H1 (cell line): ENCODE measurements around the gene BABAM2. TPM values are rescaled to one million over a fixed set of nuclear protein-coding genes. Genes with fewer than 3 reads are reported as not detected.

Source experiments
- CTCF ChIA-PET: fragments of 300-600 bp; sonication (Branson Sonifier 250); formaldehyde crosslinking; loops from one replicate; lab custom pipeline; 2021; ENCODE audit not compliant: partially characterized antibody; lab: Charles Lee
- POLR2A ChIA-PET: fragments of 300-600 bp; sonication (Branson Sonifier 250); formaldehyde crosslinking; loops from one replicate; lab custom pipeline; 2021; ENCODE audit warnings: inconsistent platforms; ENCODE audit not compliant: partially characterized antibody; lab: Charles Lee
- DNase-seq, 2 experiments: peaks; one replicate each; pipeline versions ENCODE4 v3.0.0 to v3.0.0-alpha.2; 2010 to 2022; ENCODE audit warnings: low spot score in 2 of 2, low read depth in 1 of 2, mixed read lengths in 1 of 2
- FAIRE-seq: peaks from 2 replicates; lab custom pipeline; 2011; peaks lifted over from hg19 to GRCh38; lab: Jason Lieb, UNC
- H2AFZ ChIP-seq: 2 replicates; pipeline ENCODE4 v1.8.1; 2012; ENCODE audit warnings: low read length, inconsistent platforms
- H2AK5ac ChIP-seq: 2 replicates; pipeline ENCODE4 v1.6.1; 2013; ENCODE audit warnings: low read depth, low read length
- H2BK120ac ChIP-seq: replicated peaks from 2 replicates; pipeline ENCODE3; 2013; ENCODE audit warnings: low read depth, low read length, inconsistent platforms
- H2BK12ac ChIP-seq: 2 replicates; pipeline ENCODE4 v1.6.1; 2013; ENCODE audit warnings: low read depth, low read length
- H2BK15ac ChIP-seq: 2 replicates; pipeline ENCODE4 v1.6.1; 2013; ENCODE audit warnings: low read length
- H2BK20ac ChIP-seq: 2 replicates; pipeline ENCODE4 v1.6.1; 2013; ENCODE audit warnings: low read length
- H2BK5ac ChIP-seq: 2 replicates; pipeline ENCODE4 v1.6.1; 2013; ENCODE audit warnings: low read depth, low read length
- H3K14ac ChIP-seq: 2 replicates; pipeline ENCODE4 v1.6.1; 2013; ENCODE audit warnings: inconsistent platforms; ENCODE audit not compliant: insufficient read length
- H3K18ac ChIP-seq: 2 replicates; pipeline ENCODE4 v1.6.1; 2013; ENCODE audit warnings: low read length; ENCODE audit errors: extremely low read depth
- H3K23ac ChIP-seq: 2 replicates; pipeline ENCODE4 v1.6.1; 2013; ENCODE audit warnings: inconsistent platforms; ENCODE audit not compliant: insufficient read length
- H3K23me2 ChIP-seq: 2 replicates; pipeline ENCODE4 v1.6.1; 2013; ENCODE audit warnings: low read depth, low read length
- H3K27ac ChIP-seq: 2 replicates; pipeline ENCODE4 v1.6.1; 2011; ENCODE audit warnings: low read depth, low read length, inconsistent platforms
- H3K27me3 ChIP-seq, 4 experiments: replicated peaks in 1 of 4; 1 replicate in 1 of 4; 2 replicates in 3 of 4; pipeline versions ENCODE4 v1.6.1 to v1.8.1; 2011 to 2013; ENCODE audit warnings: low read length in 3 of 4, mild to moderate bottlenecking in 3 of 4, inconsistent platforms in 2 of 4, mixed read lengths in 2 of 4, moderate library complexity in 1 of 4; ENCODE audit not compliant: control insufficient read depth in 3 of 4, insufficient read depth in 3 of 4; ENCODE audit errors: extremely low read depth in 1 of 4
- H3K36me3 ChIP-seq, 4 experiments: 2 replicates each; pipeline versions ENCODE4 v1.6.1 to v1.8.1; 2011 to 2013; ENCODE audit warnings: mild to moderate bottlenecking in 4 of 4, low read length in 3 of 4, moderate library complexity in 2 of 4, control low read depth in 1 of 4, inconsistent platforms in 1 of 4; ENCODE audit not compliant: insufficient read depth in 4 of 4, control insufficient read depth in 2 of 4
- H3K4ac ChIP-seq: replicated peaks from 2 replicates; pipeline ENCODE3; 2013; ENCODE audit warnings: low read length, low read depth, mixed read lengths, inconsistent platforms; ENCODE audit not compliant: insufficient read length
- H3K4me1 ChIP-seq, 4 experiments: replicated peaks in 1 of 4; 1 replicate in 1 of 4; 2 replicates in 3 of 4; pipeline versions ENCODE4 v1.6.1 to v1.8.1; 2011 to 2013; ENCODE audit warnings: low read length in 3 of 4, inconsistent platforms in 2 of 4, mixed read lengths in 1 of 4; ENCODE audit not compliant: insufficient read depth in 4 of 4, control insufficient read depth in 3 of 4
- H3K4me2 ChIP-seq, 2 experiments: 2 replicates each; pipeline versions ENCODE4 v1.6.1 to v1.8.1; 2011 to 2013; ENCODE audit warnings: low read depth in 2 of 2, low read length in 2 of 2, control low read depth in 1 of 2, inconsistent platforms in 1 of 2, mild to moderate bottlenecking in 1 of 2; ENCODE audit not compliant: insufficient read depth in 1 of 2
- H3K4me3 ChIP-seq, 4 experiments: fragments of 200-600, 300-600 bp in 1 of 4; sonication (generic), shearing (Covaris generic), sonication (Bioruptor Twin) in 1 of 4; 2 replicates each; pipeline versions ENCODE4 v1.5.1 to v1.8.1; 2011 to 2016; ENCODE audit warnings: low read length in 4 of 4, low read depth in 3 of 4, control low read depth in 2 of 4, inconsistent platforms in 2 of 4, mild to moderate bottlenecking in 2 of 4, mixed read lengths in 1 of 4, moderate library complexity in 1 of 4; ENCODE audit not compliant: insufficient read depth in 2 of 4; ENCODE audit errors: extremely low read depth in 1 of 4
- H3K56ac ChIP-seq: replicated peaks from 2 replicates; pipeline ENCODE3; 2013; ENCODE audit warnings: low read depth, mild to moderate bottlenecking, mixed read lengths, low read length, inconsistent platforms; ENCODE audit not compliant: insufficient read length
- H3K79me1 ChIP-seq: 2 replicates; pipeline ENCODE4 v1.6.1; 2013; ENCODE audit warnings: low read depth, low read length, control low read depth
- H3K79me2 ChIP-seq, 2 experiments: 2 replicates each; pipeline versions ENCODE4 v1.6.1 to v1.8.1; 2012 to 2013; ENCODE audit warnings: low read length in 2 of 2, mild to moderate bottlenecking in 2 of 2, inconsistent platforms in 1 of 2; ENCODE audit not compliant: insufficient read depth in 2 of 2, control insufficient read depth in 1 of 2
- H3K9ac ChIP-seq, 4 experiments: replicated peaks in 1 of 4; 1 replicate in 1 of 4; 2 replicates in 3 of 4; pipeline versions ENCODE4 v1.6.1 to v1.8.1; 2011 to 2013; ENCODE audit warnings: low read depth in 3 of 4, low read length in 3 of 4, control low read depth in 2 of 4, mild to moderate bottlenecking in 2 of 4, moderate library complexity in 2 of 4, inconsistent platforms in 1 of 4; ENCODE audit errors: extremely low read depth in 1 of 4
- H3K9me3 ChIP-seq, 2 experiments: 2 replicates each; pipeline versions ENCODE4 v1.6.1 to v1.8.1; 2012 to 2013; ENCODE audit warnings: mild to moderate bottlenecking in 2 of 2, moderate library complexity in 2 of 2, control low read depth in 1 of 2, inconsistent platforms in 1 of 2, low read depth in 1 of 2, low read length in 1 of 2, mixed read lengths in 1 of 2; ENCODE audit not compliant: insufficient read depth in 2 of 2
- H4K20me1 ChIP-seq, 2 experiments: replicated peaks in 1 of 2; 2 replicates each; pipeline versions ENCODE3 to v1.8.1; 2011 to 2013; ENCODE audit warnings: inconsistent platforms in 2 of 2, low read length in 2 of 2, mild to moderate bottlenecking in 1 of 2; ENCODE audit not compliant: insufficient read depth in 2 of 2, control insufficient read depth in 1 of 2
- H4K5ac ChIP-seq: 2 replicates; pipeline ENCODE4 v1.6.1; 2013; ENCODE audit warnings: low read length, low read depth, mixed read lengths, inconsistent platforms; ENCODE audit not compliant: insufficient read length
- H4K8ac ChIP-seq: 2 replicates; pipeline ENCODE4 v1.8.0; 2013; ENCODE audit warnings: mild to moderate bottlenecking, moderate library complexity, low read length, inconsistent platforms; ENCODE audit not compliant: insufficient read depth; ENCODE audit errors: extremely low read depth
- H4K91ac ChIP-seq: replicated peaks from 2 replicates; pipeline ENCODE3; 2013; ENCODE audit warnings: low read length, mixed read lengths, inconsistent platforms; ENCODE audit not compliant: insufficient read length
- E2F6 ChIP-seq: IDR thresholded peaks from 2 replicates; pipeline ENCODE4 v1.6.1; 2012; ENCODE audit warnings: inconsistent platforms
- EGR1 ChIP-seq: IDR thresholded peaks from 2 replicates; pipeline ENCODE4 v1.6.1; 2011; ENCODE audit warnings: low read depth, low read length, borderline replicate concordance
- EP300 ChIP-seq, 2 experiments: IDR thresholded peaks; 1 replicate in 1 of 2; 2 replicates in 1 of 2; pipeline ENCODE4 v1.6.1; 2011 to 2012; ENCODE audit warnings: low read depth in 2 of 2, low read length in 2 of 2, mild to moderate bottlenecking in 2 of 2, borderline replicate concordance in 1 of 2, inconsistent platforms in 1 of 2, moderate library complexity in 1 of 2
- POLR2AphosphoS5 ChIP-seq: IDR thresholded peaks from 2 replicates; pipeline ENCODE4 v1.6.1; 2011; ENCODE audit warnings: low read depth, low read length
- POU5F1 ChIP-seq: IDR thresholded peaks from 2 replicates; pipeline ENCODE4 v1.6.1; 2011; ENCODE audit warnings: low read depth, mild to moderate bottlenecking, low read length, moderate library complexity
- SAP30 ChIP-seq: fragments of 300-600 bp; sonication (generic); IDR thresholded peaks from 2 replicates; pipeline ENCODE4 v1.7.1; 2012; ENCODE audit warnings: low read length, moderate library complexity, mild to moderate bottlenecking, inconsistent platforms; ENCODE audit not compliant: insufficient read depth, insufficient replicate concordance
- SIRT6 ChIP-seq: IDR thresholded peaks from one replicate; pipeline ENCODE4 v1.7.1; 2012; ENCODE audit warnings: low read length, inconsistent platforms
- WGBS, 2 experiments: shearing (Covaris generic) in 1 of 2; methylation state at CpG; one replicate each; pipeline versions ENCODE4 v1.1.6 to v1.1.7; 2013 to 2015; ENCODE audit warnings: low lambda C conversion rate in 2 of 2, mixed read lengths in 2 of 2, inconsistent platforms in 1 of 2, low coverage in 1 of 2, missing lambda C conversion rate in 1 of 2; ENCODE audit not compliant: insufficient replicate concordance in 2 of 2, insufficient coverage in 1 of 2, insufficient read length in 1 of 2; ENCODE audit errors: extremely low coverage in 1 of 2, missing lambda C conversion rate in 1 of 2; 5-methylcytosine and 5-hydroxymethylcytosine counted together
- polyA plus RNA-seq, 7 experiments: library from polyadenylated mRNA; depleted of rRNA in 3 of 7; stranded (reverse) in 5 of 7; unstranded in 2 of 7; fragments of >200 nt in 5 of 7; fragments of 200-250 nt in 2 of 7; gene quantifications; 1 replicate in 5 of 7; 2 replicates in 1 of 7; 4 replicates in 1 of 7; pipeline versions ENCODE4 v1.2.1 to v1.2.3, GENCODE V29; 2011 to 2013; ENCODE audit warnings: missing spikeins in 2 of 7, mixed read lengths in 2 of 7
- total RNA-seq: library from RNA; stranded (reverse); fragmentation: NEBNext Ultra II Directional; extraction: Animal tissue kit (Norgen Biotek cat#: 25700); gene quantifications from 2 replicates; pipeline ENCODE4 v1.2.1, GENCODE V29; 2021

Gene BABAM2
- total and polyA plus RNA-seq, 2 of the 8 experiments (the other 6 are each of a cell fraction or from before 2014, with no cell fraction given): 15.8 to 20.9 TPM

GRCh38 chr2:27887830-27888229, 2.7 kb upstream of the BABAM2 start:
- Histone ChIP-seq H3K36me3 (no peaks in the 10 kb centered on the region), H3K14ac (no peak overlapping the region), H4K20me1 (no peaks in the 10 kb centered on the region), H2AFZ (no peak overlapping the region), H3K4me2 (no peak overlapping the region), H3K9ac (no peak overlapping the region), H3K4me3 (no peak overlapping the region), H4K91ac (no peak overlapping the region), H2BK15ac (no peak overlapping the region), H3K79me2 (0 out of 4 replicates have a peak, but pooled peaks cover 0 to 3% of the 10 kb centered on the region in 2 experiments), H3K27ac (no peak overlapping the region), H3K4me1 (no peaks in the 10 kb centered on the region), H2BK5ac (no peak overlapping the region), H4K8ac (no peak overlapping the region), H2BK12ac (no peak overlapping the region), H4K5ac (no peak overlapping the region), H3K23ac (no peak overlapping the region), H2BK20ac (no peak overlapping the region), H3K9me3 (no peaks in the 10 kb centered on the region), H3K4ac (no peak overlapping the region), H3K27me3 (no peaks in the 10 kb centered on the region), H2BK120ac (no peak overlapping the region), H3K18ac (no peak overlapping the region), H3K79me1 (no peaks in the 10 kb centered on the region), H3K56ac (no peak overlapping the region), H3K23me2 (peaks cover 6% of the 10 kb centered on the region), H2AK5ac (no peak overlapping the region)
- no peak for DNase-seq
- 92% methylated on average over 3 of the region's 3 CpGs; no CpG with 5 or more reads in 1 of the 2 experiments for WGBS, 2 experiments
- TF ChIP-seq SIRT6 (no peak), EGR1 (no peak), SAP30 (no peak), POU5F1 (no peak), E2F6 (no peak), EP300 (IDR thresholded peaks at IDR 0.05; ENCODE audit: borderline replicate concordance in 1 of 2, low read depth in 2 of 2, low read length in 2 of 2) (no peak), POLR2AphosphoS5 (no peak)
- CTCF ChIA-PET: interaction anchor here (0.7 kb wide), 1 partner anchor 55 kb away, joined by 3 read pairs; no protein-coding TSS in a partner anchor
- POLR2A ChIA-PET: no interaction called here
- no peak for FAIRE-seq
